ENCODE measurements around the gene ZSCAN31. TPM values are rescaled to one million over a fixed set of nuclear protein-coding genes. Genes with fewer than 3 reads are reported as not detected.

ZSCAN31 gene
- total and polyA plus RNA-seq, 2 donors (not counting 3 experiments of a cell fraction or from before 2014, with no cell fraction given) = 12.9 to 23.0 TPM

DNA sequence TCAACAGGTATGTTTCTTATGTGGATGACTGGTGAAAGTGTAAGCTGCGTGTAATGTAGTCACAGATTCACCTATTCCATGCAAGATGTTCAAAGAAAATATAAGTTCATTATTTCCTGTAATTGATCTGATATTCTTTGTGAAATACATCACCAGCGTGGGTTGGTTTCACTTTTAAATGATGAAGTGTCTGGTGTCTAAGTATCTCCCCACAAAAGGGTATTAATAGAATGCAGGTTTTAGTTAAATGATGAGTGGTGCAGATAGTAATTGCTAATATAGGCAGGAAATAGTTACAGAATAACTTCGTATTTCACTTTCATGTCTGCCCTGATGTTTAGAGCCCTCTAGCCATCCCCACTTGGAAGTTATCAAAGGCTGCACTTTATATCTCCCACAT lies 32.4 kb downstream of the ZSCAN31 start:
- TF ChIP-seq POLR2AphosphoS5 (IDR thresholded peaks at IDR 0.05; ENCODE audit: insufficient read depth, low read depth, low read length) (no peak), EZH2 (IDR thresholded peaks at IDR 0.05; ENCODE audit: borderline replicate concordance, low read depth, low read length, severe bottlenecking) (no peak), JUN (IDR thresholded peaks at IDR 0.05; ENCODE audit: borderline replicate concordance, insufficient read depth, insufficient read length, low read depth) (no peak), CTCF (IDR thresholded peaks at IDR 0.05; ENCODE audit: extremely low read depth in 1 of 2, insufficient read depth in 1 of 2, low read depth in 1 of 2, low read length in 2 of 2) (no peak), MYC (IDR thresholded peaks at IDR 0.05; ENCODE audit: low read depth, low read length) (no peak), GATA2 (IDR thresholded peaks at IDR 0.05; ENCODE audit: insufficient read depth, insufficient read length, low read depth, low read length) (no peak), POLR2A (IDR thresholded peaks at IDR 0.05; ENCODE audit: low read depth, low read length) (no peak), FOS (IDR thresholded peaks at IDR 0.05; ENCODE audit: borderline replicate concordance, insufficient read depth, low read length) (no peak)
- TF ChIP-seq, protein P1, sequence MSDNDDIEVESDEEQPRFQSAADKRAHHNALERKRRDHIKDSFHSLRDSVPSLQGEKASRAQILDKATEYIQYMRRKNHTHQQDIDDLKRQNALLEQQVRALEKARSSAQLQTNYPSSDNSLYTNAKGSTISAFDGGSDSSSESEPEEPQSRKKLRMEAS (IDR thresholded peaks at IDR 0.05; ENCODE audit: insufficient read depth, insufficient read length) = no peak
- intact Hi-C loops (cut with micrococcal nuclease) (no loop called here), dilution Hi-C loops (cut with MboI; ENCODE audit: extremely low pct_ligation_motif_present, low sequenced_read_pairs) (no loop called here)
- DNase-seq (ENCODE audit: low read depth, low spot score) (no peak), FAIRE-seq (no peak)
- Histone ChIP-seq H3K9me3 (replicated peaks; ENCODE audit: control insufficient read depth, insufficient read depth, low read length) (no peaks in the 10 kb centered on the region), H3K79me2 (ENCODE audit: control insufficient read depth, insufficient read depth, low read length) (no peaks in the 10 kb centered on the region), H3K4me2 (ENCODE audit: insufficient read depth, low read length) (no peak overlapping the region), H3K4me1 (ENCODE audit: control insufficient read depth, extremely low read depth, insufficient read depth, low read length) (no peaks in the 10 kb centered on the region), H3K36me3 (ENCODE audit: control insufficient read depth in 2 of 2, extremely low read depth in 1 of 2, insufficient read depth in 2 of 2, low read length in 2 of 2) (no peaks in the 10 kb centered on the region), H3K9ac (replicated peaks; ENCODE audit: extremely low read depth, insufficient read depth, low read length) (no peak overlapping the region), H4K20me1 (replicated peaks; ENCODE audit: control insufficient read depth, extremely low read depth, insufficient read depth, low read length) (no peaks in the 10 kb centered on the region), H3K27me3 (ENCODE audit: control insufficient read depth in 2 of 2, insufficient read depth in 2 of 2, low read length in 2 of 2) (no peaks in the 10 kb centered on the region), H3K9me1 (replicated peaks; ENCODE audit: control insufficient read depth, extremely low read depth, insufficient read depth, low read length) (no peaks in the 10 kb centered on the region), H3K4me3 (replicated peaks in 1 of 3; ENCODE audit: insufficient read depth in 1 of 3, low read depth in 1 of 3, low read length in 3 of 3) (no peak overlapping the region), H3K27ac (ENCODE audit: insufficient read depth, low read depth, low read length) (no peak overlapping the region), H2AFZ (ENCODE audit: low read depth, low read length) (no peak overlapping the region)
- ChIA-PET POLR2A (no interaction called here), CTCF (no interaction called here)
- no TSS peak for BruUV-seq (replicated peaks)
